GM19452 (cell line): Measurements from ENCODE around the gene RPP40.
"Not testable (repeated sequence)": the region's sequence is repeated elsewhere in the genome, so short reads cannot be mapped to it uniquely, and the experiment has no call there.

ENCODE experiments used
- ATAC-seq: cut with Tn5 transposase; IDR thresholded peaks from one replicate; pipeline ENCODE4 v1.9.1; 2021; ENCODE audit not compliant: unreplicated experiment

RPP40 gene

GRCh38 chr6:5003604-5004372, at the start of gene RPP40:
Gene RPP40 (minus strand): TSS chr6:5004037. CDS start chr6:5004002, 35 bp downstream.
- peak; percentile 91 for ATAC-seq

GRCh38 chr6:5053038-5053437, 49.2 kb upstream of the RPP40 start:
- ATAC-seq = no peak

GRCh38 chr6:5051394-5051793, 47.6 kb upstream of the RPP40 start:
- no peak for ATAC-seq

GRCh38 chr6:5050009-5050408, 46.2 kb upstream of the RPP40 start:
- no peak for ATAC-seq

GRCh38 chr6:5046430-5046829, 42.6 kb upstream of the RPP40 start:
- no peak for ATAC-seq

- no peak for ATAC-seq
Observed at GRCh38 chr6:5045416-5045815, 41.6 kb upstream of the RPP40 start.

GRCh38 chr6:5044866-5045265, 41.0 kb upstream of the RPP40 start:
- ATAC-seq = no peak

- no peak for ATAC-seq
Observed at GRCh38 chr6:5042436-5042835, 38.6 kb upstream of the RPP40 start.

GRCh38 chr6:5041955-5042354, 38.1 kb upstream of the RPP40 start:
- ATAC-seq = no peak

GRCh38 chr6:5036269-5036668, 32.4 kb upstream of the RPP40 start:
- ATAC-seq = no peak

- ATAC-seq = no peak
Observed at GRCh38 chr6:5034736-5035135, 30.9 kb upstream of the RPP40 start.

- ATAC-seq = no peak
Observed at GRCh38 chr6:5034328-5034727, 30.5 kb upstream of the RPP40 start.

GRCh38 chr6:5033214-5033904, 29.5 kb upstream of the RPP40 start:
- ATAC-seq = not testable (repeated sequence)

GRCh38 chr6:5032706-5033105, 28.9 kb upstream of the RPP40 start:
- ATAC-seq = not testable (repeated sequence)

- ATAC-seq = no peak
Observed at GRCh38 chr6:5031150-5031549, 27.3 kb upstream of the RPP40 start.

- ATAC-seq = peak; percentile 96
Observed at GRCh38 chr6:5030596-5031136, 26.8 kb upstream of the RPP40 start.

- no peak for ATAC-seq
Observed at GRCh38 chr6:5029609-5030008, 25.8 kb upstream of the RPP40 start.

GRCh38 chr6:5028921-5029320, 25.1 kb upstream of the RPP40 start:
- no peak for ATAC-seq

GRCh38 chr6:5028301-5028700, 24.5 kb upstream of the RPP40 start:
- ATAC-seq = no peak

GRCh38 chr6:5025911-5026819, 22.3 kb upstream of the RPP40 start:
- no peak for ATAC-seq

- no peak for ATAC-seq
Observed at GRCh38 chr6:5023923-5024322, 20.1 kb upstream of the RPP40 start.
